ENCODE results near the gene IL18RAP.
A peak's percentile ranks its signal among the peaks of the same experiment; 100 is the strongest.

The IL18RAP gene

DNA sequence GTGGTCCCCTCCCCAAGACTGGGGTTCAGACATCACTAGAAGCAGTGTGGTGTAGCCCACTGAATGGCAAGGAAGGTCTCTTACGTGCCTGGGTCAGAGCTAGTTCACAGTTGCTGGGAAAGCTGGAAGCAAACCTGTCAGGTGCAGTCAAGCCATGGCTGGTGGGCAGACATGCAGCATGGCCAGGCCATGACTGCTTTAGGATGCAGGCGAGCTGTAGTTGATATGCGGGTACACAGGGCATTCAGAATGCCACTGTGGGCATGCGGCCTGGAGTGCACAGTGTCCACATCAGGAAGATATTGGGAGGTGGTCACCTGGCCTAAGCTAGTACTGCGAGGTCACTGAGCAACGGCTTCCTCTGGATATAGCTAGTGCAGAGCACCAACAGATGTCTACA, 38.2 kb downstream of the IL18RAP start:
- no peaks in the 10 kb centered on the region for H3F3A ChIP-seq (ENCODE audit: insufficient read depth)
- no peak overlapping the region for H3K27ac ChIP-seq (ENCODE audit: low read depth, low read length)
- H2AFZ ChIP-seq (ENCODE audit: low read depth, low read length, severe bottlenecking), result no peak overlapping the region
- no peak for TF ChIP-seq CTCF (IDR thresholded peaks at IDR 0.05; ENCODE audit: insufficient read depth, low read length, poor library complexity, severe bottlenecking)
- no peaks in the 10 kb centered on the region for H3K27me3 ChIP-seq (ENCODE audit: low read length)
- no peak overlapping the region for H3K4me2 ChIP-seq (ENCODE audit: low read depth, low read length, poor library complexity, severe bottlenecking)
- H3K36me3 ChIP-seq (ENCODE audit: low read length), result no peaks in the 10 kb centered on the region
- no peaks in the 10 kb centered on the region for H3K9me3 ChIP-seq (ENCODE audit: insufficient read depth, low read length)
- H3K4me3 ChIP-seq (ENCODE audit: insufficient read depth, low read length, poor library complexity, severe bottlenecking), result no peak overlapping the region
- no peaks in the 10 kb centered on the region for H3K9me2 ChIP-seq (replicated peaks; ENCODE audit: insufficient read depth, low read length)
- no peaks in the 10 kb centered on the region for H3K79me2 ChIP-seq (ENCODE audit: insufficient read depth, low read length)
- H3K9ac ChIP-seq (ENCODE audit: low read length), result no peak overlapping the region
- H4K20me1 ChIP-seq (ENCODE audit: low read depth, low read length), result no peaks in the 10 kb centered on the region

DNA sequence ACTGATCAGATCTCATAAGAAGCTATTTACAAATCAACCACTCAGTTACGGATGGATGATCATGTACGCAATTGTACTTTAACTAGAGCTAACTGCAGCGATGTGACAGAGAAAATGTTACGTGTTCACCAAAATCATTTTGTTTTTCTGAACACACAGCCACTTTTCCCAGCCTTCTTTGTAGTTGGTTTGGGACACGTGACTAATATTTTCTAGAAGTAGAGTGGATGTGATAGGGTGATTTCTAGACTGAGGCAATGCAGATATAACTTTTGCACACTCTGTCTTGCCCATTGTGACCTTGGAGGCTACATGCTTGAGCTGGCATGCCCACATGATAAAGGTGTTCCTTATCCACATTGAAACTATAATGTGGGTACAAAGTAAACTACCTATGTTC, 40.2 kb downstream of the IL18RAP start:
- Histone ChIP-seq H3K4me2 (ENCODE audit: low read depth, low read length, poor library complexity, severe bottlenecking) (no peak overlapping the region), H3F3A (ENCODE audit: insufficient read depth) (no peaks in the 10 kb centered on the region), H2AFZ (ENCODE audit: low read depth, low read length, severe bottlenecking) (no peak overlapping the region), H3K4me3 (ENCODE audit: insufficient read depth, low read length, poor library complexity, severe bottlenecking) (no peak overlapping the region), H3K9me2 (replicated peaks; ENCODE audit: insufficient read depth, low read length) (no peaks in the 10 kb centered on the region), H3K36me3 (ENCODE audit: low read length) (no peaks in the 10 kb centered on the region), H3K27ac (ENCODE audit: low read depth, low read length) (no peak overlapping the region), H3K27me3 (ENCODE audit: low read length) (no peaks in the 10 kb centered on the region), H4K20me1 (ENCODE audit: low read depth, low read length) (no peaks in the 10 kb centered on the region), H3K9ac (ENCODE audit: low read length) (no peak overlapping the region), H3K79me2 (ENCODE audit: insufficient read depth, low read length) (no peaks in the 10 kb centered on the region), H3K9me3 (ENCODE audit: insufficient read depth, low read length) (no peaks in the 10 kb centered on the region)
- TF ChIP-seq CTCF (IDR thresholded peaks at IDR 0.05; ENCODE audit: insufficient read depth, low read length, poor library complexity, severe bottlenecking) (no peak), EZH2phosphoT487 (conservative IDR thresholded peaks at IDR 0.05; ENCODE audit: low read length) (no peak)

- H3K36me3 ChIP-seq (ENCODE audit: low read length), result no peaks in the 10 kb centered on the region
- H3K4me2 ChIP-seq (ENCODE audit: low read depth, low read length, poor library complexity, severe bottlenecking), result no peak overlapping the region
- no peak overlapping the region for H3K27ac ChIP-seq (ENCODE audit: low read depth, low read length)
- no peak overlapping the region for H3K4me3 ChIP-seq (ENCODE audit: insufficient read depth, low read length, poor library complexity, severe bottlenecking)
- H3K9me3 ChIP-seq (ENCODE audit: insufficient read depth, low read length), result no peaks in the 10 kb centered on the region
- no peak overlapping the region for H3K9ac ChIP-seq (ENCODE audit: low read length)
- TF ChIP-seq EZH2phosphoT487 (conservative IDR thresholded peaks at IDR 0.05; ENCODE audit: low read length), result no peak
- TF ChIP-seq CTCF (IDR thresholded peaks at IDR 0.05; ENCODE audit: insufficient read depth, low read length, poor library complexity, severe bottlenecking), result no peak
- no peaks in the 10 kb centered on the region for H3K9me2 ChIP-seq (replicated peaks; ENCODE audit: insufficient read depth, low read length)
- no peaks in the 10 kb centered on the region for H3K27me3 ChIP-seq (ENCODE audit: low read length)
- no peak overlapping the region for H2AFZ ChIP-seq (ENCODE audit: low read depth, low read length, severe bottlenecking)
- no peaks in the 10 kb centered on the region for H4K20me1 ChIP-seq (ENCODE audit: low read depth, low read length)
- no peaks in the 10 kb centered on the region for H3F3A ChIP-seq (ENCODE audit: insufficient read depth)
- no peaks in the 10 kb centered on the region for H3K79me2 ChIP-seq (ENCODE audit: insufficient read depth, low read length)
Observed at GRCh38 chr2:102470168-102470567, 47.2 kb downstream of the IL18RAP start.

DNA sequence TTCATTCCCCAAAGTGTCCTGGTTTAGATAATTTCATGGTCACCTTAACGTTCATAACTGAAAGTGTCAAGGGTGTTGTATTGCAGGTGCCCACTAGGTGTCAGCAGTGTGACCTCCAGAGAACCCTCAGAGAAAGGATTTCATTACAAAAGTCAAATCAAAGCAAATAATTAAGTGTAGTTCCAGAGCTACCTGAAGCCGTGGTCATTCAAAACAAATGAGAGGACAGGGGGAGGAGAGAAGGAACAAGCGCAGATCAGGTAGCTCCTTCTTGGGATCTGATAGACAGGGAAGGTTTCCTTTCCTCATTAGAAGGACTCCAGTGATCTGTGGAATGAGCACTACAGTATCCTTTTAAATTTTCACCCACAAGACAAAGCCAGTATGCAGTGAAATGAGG, 50.1 kb downstream of the IL18RAP start, which contains the start of gene SLC9A4:
Gene SLC9A4 (plus strand): TSS at position 207 of the 400 bp plus-strand sequence. CDS start 534 bp downstream, outside the sequence.
- Histone ChIP-seq H3K27me3 (ENCODE audit: low read length) (no peaks in the 10 kb centered on the region), H2AFZ (ENCODE audit: low read depth, low read length, severe bottlenecking) (no peak within 1 kb of the TSS), H3K9me2 (replicated peaks; ENCODE audit: insufficient read depth, low read length) (no peaks in the 10 kb centered on the region), H3K9me3 (ENCODE audit: insufficient read depth, low read length) (no peaks in the 10 kb centered on the region), H3K4me2 (ENCODE audit: low read depth, low read length, poor library complexity, severe bottlenecking) (no peak within 1 kb of the TSS), H4K20me1 (ENCODE audit: low read depth, low read length) (no peaks in the 10 kb centered on the region), H3K27ac (ENCODE audit: low read depth, low read length) (no peak within 1 kb of the TSS), H3F3A (ENCODE audit: insufficient read depth) (no peaks in the 10 kb centered on the region), H3K79me2 (ENCODE audit: insufficient read depth, low read length) (no peaks in the 10 kb centered on the region), H3K9ac (ENCODE audit: low read length) (no peak within 1 kb of the TSS), H3K36me3 (ENCODE audit: low read length) (no peaks in the 10 kb centered on the region), H3K4me3 (ENCODE audit: insufficient read depth, low read length, poor library complexity, severe bottlenecking) (no peak within 1 kb of the TSS)
- TF ChIP-seq CTCF (IDR thresholded peaks at IDR 0.05; ENCODE audit: insufficient read depth, low read length, poor library complexity, severe bottlenecking), result peak; percentile 92
- no peak for TF ChIP-seq EZH2phosphoT487 (conservative IDR thresholded peaks at IDR 0.05; ENCODE audit: low read length)

Data from SU-DHL-6 (cell line).